GM12872 (cell line): Measurements from ENCODE around the gene TSPAN18.

ENCODE experiments used
- CTCF ChIP-seq: IDR thresholded peaks from 3 replicates; pipeline ENCODE4 v1.5.1; 2011; ENCODE audit warnings: low read depth, mild to moderate bottlenecking, low read length, moderate library complexity; ENCODE audit not compliant: insufficient read depth

Gene TSPAN18

GRCh38 chr11:44823868-44824267 is 97.1 kb downstream of the TSPAN18 start:
- TF ChIP-seq CTCF = no peak

GRCh38 chr11:44824300-44824704 is 97.5 kb downstream of the TSPAN18 start:
- TF ChIP-seq CTCF = no peak

- TF ChIP-seq CTCF = no peak
These were observed 98.5 kb downstream of the TSPAN18 start for GRCh38 chr11:44825058-44825785.

- TF ChIP-seq CTCF = no peak
These were observed 100.3 kb downstream of the TSPAN18 start for GRCh38 chr11:44826922-44827643.

GRCh38 chr11:44828296-44828695 is 101.5 kb downstream of the TSPAN18 start:
- TF ChIP-seq CTCF = no peak

- no peak for TF ChIP-seq CTCF
These were observed 103.1 kb downstream of the TSPAN18 start for GRCh38 chr11:44829838-44830237.

GRCh38 chr11:44831605-44832394 is 105.0 kb downstream of the TSPAN18 start:
- no peak for TF ChIP-seq CTCF
